Fibroblast of pulmonary artery (primary cell): ENCODE results near the gene ZNF628.

ENCODE experiments used
- DNase-seq: peaks from one replicate; pipeline ENCODE4 v3.0.0-alpha.2; 2010; ENCODE audit warnings: low read depth
- H3K4me3 ChIP-seq: replicated peaks from 2 replicates; pipeline ENCODE4 v1.5.1; 2011; ENCODE audit warnings: low read depth, mild to moderate bottlenecking, control low read depth, low read length, moderate library complexity
- TF ChIP-seq, protein P1 (sequence below): IDR thresholded peaks from 2 replicates; pipeline ENCODE4 v1.5.1; 2011; ENCODE audit warnings: mild to moderate bottlenecking, control low read depth, low read length, inconsistent platforms; ENCODE audit errors: missing control alignments

Gene ZNF628

DNA sequence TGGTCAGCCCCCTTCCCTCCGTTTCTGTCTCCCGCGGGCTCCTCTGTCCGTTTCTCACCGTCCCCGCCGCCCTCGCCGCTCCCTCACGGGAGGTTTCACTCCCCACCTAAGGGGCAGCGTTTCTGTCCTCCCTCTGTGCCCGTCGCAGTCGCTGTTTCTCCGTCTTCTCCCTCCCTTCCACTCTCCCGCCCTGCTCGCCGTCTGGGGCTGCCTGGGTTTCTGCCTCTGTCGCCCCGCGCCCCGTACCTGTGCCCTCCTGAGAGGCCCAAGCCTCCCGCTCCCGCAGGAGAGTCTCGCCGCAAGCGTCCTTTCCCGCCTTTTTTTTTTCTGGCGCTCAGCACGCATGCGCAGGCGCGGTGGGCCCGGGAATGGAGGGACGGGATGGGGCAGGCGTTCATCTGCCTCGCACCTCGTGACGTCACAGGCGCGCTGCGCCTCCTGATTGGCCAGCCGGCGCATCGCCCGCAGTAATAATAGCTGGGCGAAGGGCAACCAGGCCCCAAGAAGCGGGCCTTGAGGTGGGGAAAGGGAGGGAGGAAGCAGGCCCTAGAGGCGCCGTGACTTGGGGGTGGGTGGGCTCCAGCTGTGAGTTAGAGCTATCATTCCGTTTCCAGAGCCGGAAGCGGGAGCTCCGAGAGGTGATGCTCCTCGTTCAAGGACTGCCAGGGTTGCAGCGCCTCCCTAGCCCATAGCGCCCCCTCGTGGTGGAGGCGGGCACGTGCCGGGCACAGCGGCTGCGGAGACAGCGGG, 27.3 kb downstream of the ZNF628 start:
- peak overlapping the region; percentile 52 for H3K4me3 ChIP-seq
- TF ChIP-seq, protein P1, sequence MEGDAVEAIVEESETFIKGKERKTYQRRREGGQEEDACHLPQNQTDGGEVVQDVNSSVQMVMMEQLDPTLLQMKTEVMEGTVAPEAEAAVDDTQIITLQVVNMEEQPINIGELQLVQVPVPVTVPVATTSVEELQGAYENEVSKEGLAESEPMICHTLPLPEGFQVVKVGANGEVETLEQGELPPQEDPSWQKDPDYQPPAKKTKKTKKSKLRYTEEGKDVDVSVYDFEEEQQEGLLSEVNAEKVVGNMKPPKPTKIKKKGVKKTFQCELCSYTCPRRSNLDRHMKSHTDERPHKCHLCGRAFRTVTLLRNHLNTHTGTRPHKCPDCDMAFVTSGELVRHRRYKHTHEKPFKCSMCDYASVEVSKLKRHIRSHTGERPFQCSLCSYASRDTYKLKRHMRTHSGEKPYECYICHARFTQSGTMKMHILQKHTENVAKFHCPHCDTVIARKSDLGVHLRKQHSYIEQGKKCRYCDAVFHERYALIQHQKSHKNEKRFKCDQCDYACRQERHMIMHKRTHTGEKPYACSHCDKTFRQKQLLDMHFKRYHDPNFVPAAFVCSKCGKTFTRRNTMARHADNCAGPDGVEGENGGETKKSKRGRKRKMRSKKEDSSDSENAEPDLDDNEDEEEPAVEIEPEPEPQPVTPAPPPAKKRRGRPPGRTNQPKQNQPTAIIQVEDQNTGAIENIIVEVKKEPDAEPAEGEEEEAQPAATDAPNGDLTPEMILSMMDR, result peak; percentile 85
- DNase-seq, result peak; percentile 90

DNA sequence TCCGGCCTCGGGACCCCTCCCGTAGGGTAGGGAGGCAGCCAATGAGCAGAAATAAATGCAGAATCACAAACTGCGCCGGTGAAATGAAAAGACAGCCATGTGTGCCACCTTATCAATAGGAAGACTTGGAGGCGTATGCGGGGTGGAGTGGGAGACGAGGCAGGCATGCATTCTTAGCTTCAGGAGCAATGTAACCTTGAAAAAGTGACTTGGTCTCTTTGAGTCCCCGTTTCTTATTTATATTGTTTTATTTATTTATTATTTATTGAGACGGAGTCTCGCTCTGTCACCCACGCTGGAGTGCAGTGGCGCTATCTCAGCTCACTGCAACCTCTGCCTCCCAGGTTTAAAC, 27.8 kb downstream of the ZNF628 start:
- no peak overlapping the region for H3K4me3 ChIP-seq
- TF ChIP-seq, protein P1, result no peak
- no peak for DNase-seq

DNA sequence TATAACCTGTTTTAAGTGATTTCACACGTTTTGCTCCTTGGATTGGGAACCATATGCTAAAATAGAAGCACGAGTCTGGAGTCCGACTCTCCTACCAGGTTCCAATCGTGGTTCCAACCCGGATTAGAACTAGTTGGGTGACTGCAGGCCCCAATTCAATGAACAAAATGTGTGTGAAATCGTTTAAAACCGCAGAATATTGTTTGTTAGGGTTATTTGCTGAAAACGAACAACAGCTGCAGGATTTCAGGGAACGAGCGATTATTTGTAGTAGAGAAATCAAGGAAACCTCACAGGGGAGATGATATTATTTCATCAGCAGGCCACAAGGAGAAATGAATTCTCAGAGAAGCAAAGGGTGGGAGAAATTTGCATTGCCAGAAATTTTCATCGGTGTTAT, 28.6 kb downstream of the ZNF628 start:
- no peak overlapping the region for H3K4me3 ChIP-seq
- DNase-seq, result no peak
- TF ChIP-seq, protein P1, result no peak

- DNase-seq, result peak; percentile 53
- H3K4me3 ChIP-seq, result no peak overlapping the region
- TF ChIP-seq, protein P1, result no peak
These were observed 31.7 kb downstream of the ZNF628 start for GRCh38 chr19:55508120-55508519.

- TF ChIP-seq, protein P1, result peak; percentile 80
- peak overlapping the region; percentile 34 for H3K4me3 ChIP-seq
- peak; percentile 95 for DNase-seq
These were observed 40.6 kb downstream of the ZNF628 start for GRCh38 chr19:55516878-55517620.

DNA sequence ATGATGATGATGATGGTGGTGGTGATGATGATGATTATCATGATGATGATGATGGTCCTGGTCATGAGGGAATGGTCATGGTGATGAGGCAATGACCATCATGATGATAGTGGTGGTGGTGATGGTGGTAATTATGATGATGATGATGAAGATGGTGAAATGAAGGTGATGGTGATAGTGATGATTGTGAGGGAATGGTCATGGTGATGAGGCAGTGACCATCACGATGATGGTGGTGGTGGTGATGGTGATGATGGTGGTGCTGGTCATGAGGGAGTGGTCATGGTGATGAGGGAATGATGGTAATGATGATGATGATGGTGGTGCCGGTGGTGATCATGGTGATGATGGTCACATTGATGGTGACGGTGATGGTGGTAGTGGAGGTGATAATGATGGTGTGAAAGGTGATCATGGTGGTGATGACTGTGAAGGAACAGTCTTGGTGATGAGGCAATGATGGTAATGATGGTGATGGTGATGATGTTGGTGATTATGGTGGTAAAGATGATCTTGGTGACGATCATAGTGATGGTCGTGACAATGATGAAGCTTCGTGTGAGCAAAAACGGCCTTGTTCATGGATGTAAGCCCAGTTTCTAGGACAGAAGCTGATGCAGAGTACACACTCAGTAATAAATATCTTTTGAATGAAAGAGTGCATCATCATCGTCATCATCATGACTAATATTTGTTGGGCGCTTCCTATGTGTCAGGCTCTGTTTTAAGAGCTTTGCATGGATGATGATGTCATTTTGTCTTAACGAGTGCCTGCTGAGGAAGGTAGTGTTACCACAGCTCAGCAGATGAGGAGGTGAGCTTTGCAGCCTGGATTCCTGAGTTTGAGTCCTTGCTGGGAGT, 43.3 kb downstream of the ZNF628 start:
- no peak overlapping the region for H3K4me3 ChIP-seq
- peak; percentile 72 for DNase-seq
- TF ChIP-seq, protein P1, result no peak
